Thoracic aorta (tissue), 2 donors: ENCODE data around the gene DKKL1. TPM values are rescaled to one million over a fixed set of nuclear protein-coding genes. Genes with fewer than 3 reads are reported as not detected.
A peak's percentile ranks its signal among the peaks of the same experiment; 100 is the strongest.

Source experiments
- ATAC-seq: fragments of 150-250 bp; one replicate; pipeline ENCODE4 v1.8.0; 2017; ENCODE audit warnings: low read depth; ENCODE audit not compliant: insufficient number of reproducible peaks, low FRiP score
- DNase-seq: peaks from one replicate; pipeline ENCODE4 v3.0.0-alpha.2; 2020; ENCODE audit warnings: low spot score
- H3K27ac ChIP-seq, 2 donors: fragments of 200-600 bp; sonication (generic); 1 replicate in 1 of 2; 2 replicates in 1 of 2; pipeline ENCODE4 v1.5.1; 2016; ENCODE audit warnings: mild to moderate bottlenecking in 2 of 2, moderate library complexity in 2 of 2
- H3K27me3 ChIP-seq: fragments of 200-600 bp; sonication (generic); replicated peaks from 2 replicates; pipeline ENCODE4 v1.6.0; 2016; ENCODE audit warnings: mild to moderate bottlenecking; ENCODE audit not compliant: insufficient read depth
- H3K36me3 ChIP-seq: fragments of 200-600 bp; sonication (generic); one replicate; pipeline ENCODE4 v1.5.1; 2016
- H3K4me1 ChIP-seq, 2 donors: fragments of 200-600 bp; sonication (generic); 1 replicate in 1 of 2; 2 replicates in 1 of 2; pipeline versions ENCODE4 v1.5.1 to v1.6.0; 2016; ENCODE audit warnings: low read depth in 2 of 2, mild to moderate bottlenecking in 1 of 2; ENCODE audit not compliant: control insufficient read depth in 1 of 2
- H3K4me3 ChIP-seq: fragments of 200-600 bp; sonication (generic); 2 replicates; pipeline ENCODE4 v1.5.1; 2016; ENCODE audit warnings: mild to moderate bottlenecking
- H3K9me3 ChIP-seq: fragments of 200-600 bp; sonication (generic); 2 replicates; pipeline ENCODE4 v1.5.1; 2016
- CTCF ChIP-seq: fragments of 200-600 bp; sonication (generic); IDR thresholded peaks from one replicate; pipeline ENCODE4 v1.5.1; 2019; ENCODE audit warnings: antibody characterized with exemption
- total RNA-seq, 2 donors: library from RNA; depleted of rRNA; stranded (reverse); fragments of >200 nt; gene quantifications; one replicate each; pipeline versions ENCODE4 v1.1.0 to v1.2.3, GENCODE V29; 2016

Gene DKKL1
- total RNA-seq, 2 donors from 2014 or later, result 0.95 TPM; not detected in 1

GRCh38 chr19:49383599-49383998 is 19.9 kb downstream of the DKKL1 start:
- ATAC-seq (no peak), DNase-seq (no peak)
- no peak overlapping the region for H3K27ac ChIP-seq
- H3K36me3 ChIP-seq, result no peaks in the 10 kb centered on the region
- H3K27me3 ChIP-seq, result no peaks in the 10 kb centered on the region
- peaks cover 13% of the 10 kb centered on the region for H3K9me3 ChIP-seq
- H3K4me1 ChIP-seq, result no peaks in the 10 kb centered on the region
- H3K4me3 ChIP-seq, result no peak overlapping the region
- TF ChIP-seq CTCF, result no peak

GRCh38 chr19:49387936-49388372 is 24.3 kb downstream of the DKKL1 start, which contains the start of gene KASH5:
Gene KASH5 (plus strand): TSS chr19:49388249. CDS start chr19:49390884, 2,635 bp downstream.
- Histone ChIP-seq H3K4me1 (no peaks in the 10 kb centered on the region), H3K27ac (no peak within 1 kb of the TSS), H3K27me3 (no peaks in the 10 kb centered on the region), H3K36me3 (no peaks in the 10 kb centered on the region), H3K4me3 (peak within 1 kb of the TSS; percentile 56), H3K9me3 (peaks cover 1% of the 10 kb centered on the region)
- DNase-seq (no peak), ATAC-seq (no peak)
- TF ChIP-seq CTCF, result no peak

- Histone ChIP-seq H3K36me3 (no peaks in the 10 kb centered on the region), H3K4me3 (no peak overlapping the region), H3K4me1 (no peaks in the 10 kb centered on the region), H3K27me3 (no peaks in the 10 kb centered on the region), H3K27ac (no peak overlapping the region), H3K9me3 (no peaks in the 10 kb centered on the region)
- ATAC-seq (no peak), DNase-seq (no peak)
- no peak for TF ChIP-seq CTCF
These were observed 25.7 kb downstream of the DKKL1 start for GRCh38 chr19:49389406-49389805.

- ATAC-seq, result no peak
- H3K36me3 ChIP-seq, result no peaks in the 10 kb centered on the region
- H3K9me3 ChIP-seq, result no peaks in the 10 kb centered on the region
- no peaks in the 10 kb centered on the region for H3K4me1 ChIP-seq
- TF ChIP-seq CTCF, result no peak
- no peaks in the 10 kb centered on the region for H3K27me3 ChIP-seq
- H3K27ac ChIP-seq, result no peak overlapping the region
- DNase-seq, result no peak
- H3K4me3 ChIP-seq, result no peak overlapping the region
These were observed 26.7 kb downstream of the DKKL1 start for GRCh38 chr19:49390131-49390928.

GRCh38 chr19:49390929-49391359 is 27.3 kb downstream of the DKKL1 start:
- H3K4me3 ChIP-seq, result no peak overlapping the region
- H3K27ac ChIP-seq, result no peak overlapping the region
- H3K36me3 ChIP-seq, result no peaks in the 10 kb centered on the region
- H3K9me3 ChIP-seq, result no peaks in the 10 kb centered on the region
- no peak for DNase-seq
- no peaks in the 10 kb centered on the region for H3K4me1 ChIP-seq
- no peak for TF ChIP-seq CTCF
- H3K27me3 ChIP-seq, result no peaks in the 10 kb centered on the region
- no peak for ATAC-seq
